Hindlimb muscle (tissue), 1 donor: Measurements from ENCODE around the gene CAMK2B. TPM values are rescaled to one million over a fixed set of nuclear protein-coding genes. Genes with fewer than 3 reads are reported as not detected.
A peak's percentile ranks its signal among the peaks of the same experiment; 100 is the strongest.

Experiments
- DNase-seq: peaks from one replicate; pipeline ENCODE4 v3.0.0-alpha.2; 2013
- polyA plus RNA-seq: library from polyadenylated mRNA; unstranded; fragments of 120-200 nt; gene quantifications from one replicate; pipeline ENCODE4 v1.2.1, GENCODE V29; 2013; ENCODE audit not compliant: insufficient read length

Gene CAMK2B
- polyA plus RNA-seq, 1 donor = 17.7 TPM

- DNase-seq = no peak
Measured at GRCh38 chr7:44286618-44287487, 38.5 kb downstream of the CAMK2B start.

DNA sequence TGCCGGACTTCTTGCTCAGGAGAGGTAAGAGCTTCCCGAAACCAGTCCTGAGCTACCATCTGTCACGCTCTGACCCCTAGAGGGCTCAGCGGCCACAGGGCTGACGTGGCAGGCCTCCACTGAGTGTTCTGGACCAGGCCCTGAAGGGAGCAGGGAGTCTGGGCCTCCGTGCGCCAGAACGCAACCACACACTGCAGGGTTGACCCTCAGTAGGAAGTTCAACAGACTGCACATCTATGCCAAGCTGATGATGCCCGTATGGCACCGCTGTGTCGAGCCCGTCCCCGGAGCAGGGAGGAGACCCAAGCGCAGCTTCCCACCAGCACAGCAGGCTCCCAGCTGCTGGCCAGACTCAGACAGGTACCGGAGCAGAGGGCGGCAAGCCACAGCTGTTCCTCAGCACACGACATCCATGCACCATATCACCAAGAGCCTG is 39.2 kb downstream of the CAMK2B start:
- no peak for DNase-seq

DNA sequence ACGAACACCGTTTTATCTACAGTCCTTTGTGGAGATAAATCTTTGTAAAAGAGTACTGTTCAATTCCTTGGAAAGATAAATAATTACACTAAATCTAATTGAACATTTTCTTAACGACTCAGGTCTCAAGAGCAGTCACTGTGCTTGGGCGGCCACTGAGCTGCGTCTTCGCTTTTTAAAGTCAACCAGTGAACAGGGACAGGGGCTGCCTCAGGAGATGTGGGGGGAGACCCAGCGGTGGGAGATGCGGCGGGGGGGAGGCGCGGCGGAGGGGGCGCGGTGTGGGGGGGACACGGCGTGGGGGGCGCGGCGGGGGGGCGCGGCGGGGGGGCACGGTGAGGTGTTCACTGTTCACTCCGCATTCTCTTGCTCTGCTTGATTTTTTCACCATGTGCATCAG is 39.8 kb downstream of the CAMK2B start:
- DNase-seq = no peak

DNA sequence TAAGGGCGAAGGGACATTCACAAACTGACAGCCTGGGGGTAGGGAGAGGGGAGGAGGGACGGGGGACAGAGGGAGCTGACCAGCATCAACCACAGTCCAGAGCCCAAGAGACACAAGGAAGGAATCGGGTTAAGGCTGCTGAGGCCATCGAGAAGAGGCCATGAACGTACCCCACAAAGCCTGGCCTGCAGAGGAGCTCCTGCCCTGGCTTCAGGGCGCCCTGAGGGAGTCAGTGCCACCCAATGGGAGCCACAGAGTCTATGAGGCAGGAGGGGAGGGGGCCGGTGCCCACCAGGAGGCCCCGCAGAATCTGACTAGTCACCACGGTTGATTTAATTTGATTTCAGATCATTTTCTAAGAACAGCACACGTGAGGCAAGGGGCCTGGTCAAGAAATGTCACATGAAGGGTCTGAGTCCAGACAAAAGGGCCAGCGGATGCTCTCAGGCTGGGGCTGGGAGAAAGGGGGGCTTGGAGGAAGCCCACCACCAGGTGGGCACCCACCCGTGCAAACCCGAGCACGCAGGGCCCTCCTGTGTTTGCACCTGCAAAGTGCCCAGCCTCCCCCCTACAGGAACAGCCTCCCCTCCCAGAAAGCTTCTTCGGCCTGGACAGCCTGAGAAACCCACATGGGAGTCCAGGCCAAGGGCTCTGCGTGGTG is 40.4 kb downstream of the CAMK2B start:
- no peak for DNase-seq

- no peak for DNase-seq
Measured at GRCh38 chr7:44284216-44284615, 41.2 kb downstream of the CAMK2B start.

- DNase-seq = no peak
Measured at GRCh38 chr7:44283381-44284211, 41.8 kb downstream of the CAMK2B start.

DNA sequence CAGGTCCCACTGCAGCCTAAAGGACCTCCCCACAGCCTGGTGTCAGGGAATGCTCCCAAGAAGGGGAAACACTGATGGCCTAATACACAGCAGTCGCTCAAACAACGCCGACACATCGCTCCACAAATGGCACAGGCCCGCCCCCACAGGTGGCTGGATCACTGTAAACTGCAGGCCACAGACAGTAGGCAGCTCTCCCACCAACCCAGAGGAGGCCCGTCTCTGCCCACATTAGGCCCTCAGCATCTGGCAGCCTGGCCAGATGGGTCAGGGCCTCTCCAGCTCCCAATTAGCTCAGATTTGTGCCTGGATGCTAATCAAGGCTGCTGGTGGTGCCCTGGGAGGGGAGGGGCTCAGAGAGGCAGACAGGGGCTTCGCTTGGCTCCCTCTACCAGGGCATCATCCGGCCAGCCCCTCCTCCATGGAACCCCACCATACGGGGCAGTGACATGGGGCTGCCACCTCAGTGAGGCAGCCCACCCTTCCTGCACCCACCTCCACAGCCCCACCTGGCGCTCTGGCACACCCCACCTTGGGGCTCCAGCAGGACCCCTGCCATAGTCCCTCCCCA is 42.7 kb downstream of the CAMK2B start:
- no peak for DNase-seq

- no peak for DNase-seq
Measured at GRCh38 chr7:44281811-44282600, 43.4 kb downstream of the CAMK2B start.

DNA sequence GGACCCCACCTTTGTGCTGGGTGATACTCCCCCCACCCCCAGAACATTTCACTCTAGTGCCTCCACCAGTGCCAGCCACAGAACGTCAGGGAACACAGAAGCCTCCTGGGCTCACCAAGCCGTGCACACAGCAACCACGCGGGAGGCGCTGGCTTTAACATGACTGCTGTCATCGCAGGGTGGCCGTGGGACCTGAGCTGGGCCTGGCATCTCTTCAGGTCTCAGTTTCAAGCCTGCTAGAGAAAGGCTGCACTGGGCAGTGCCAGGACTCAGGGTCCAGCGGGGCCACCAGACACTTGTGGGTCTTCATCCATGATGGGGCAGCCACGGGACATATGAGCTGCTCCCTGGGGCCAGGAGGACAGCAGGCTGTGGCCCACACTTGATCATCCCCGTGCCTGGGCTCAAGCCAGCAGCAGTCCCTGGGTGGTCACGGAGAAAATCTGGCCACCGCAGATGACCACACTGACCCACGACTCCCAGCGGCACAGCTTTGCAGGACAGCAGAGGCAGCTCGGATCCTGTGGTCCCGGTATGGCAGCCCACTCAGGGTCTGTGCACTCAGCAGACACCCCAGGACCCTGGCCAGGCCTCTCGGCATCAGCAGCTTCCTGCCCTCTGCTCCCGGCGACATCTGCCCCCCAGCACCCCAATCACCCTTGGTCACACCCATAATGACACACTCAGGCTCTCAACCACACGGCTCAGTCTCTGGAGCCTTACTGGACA is 44.2 kb downstream of the CAMK2B start:
- DNase-seq = no peak

DNA sequence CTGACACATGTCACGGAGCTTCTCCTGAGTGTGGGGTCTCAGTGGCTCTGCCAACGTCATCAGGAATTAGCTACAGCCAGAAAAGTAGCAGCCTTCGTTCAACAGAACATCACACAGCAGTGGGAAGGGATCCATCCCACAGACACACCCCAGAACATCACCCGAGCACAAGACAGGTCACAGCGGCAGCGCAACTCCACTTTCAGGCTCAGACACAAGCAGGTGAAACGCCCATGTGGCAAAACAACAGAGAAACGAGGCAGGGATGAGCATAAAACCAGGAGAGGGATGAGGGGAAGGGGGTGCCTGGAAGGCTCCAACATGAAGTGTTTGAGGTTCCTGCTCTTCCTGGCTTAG is 44.8 kb downstream of the CAMK2B start:
- no peak for DNase-seq

DNA sequence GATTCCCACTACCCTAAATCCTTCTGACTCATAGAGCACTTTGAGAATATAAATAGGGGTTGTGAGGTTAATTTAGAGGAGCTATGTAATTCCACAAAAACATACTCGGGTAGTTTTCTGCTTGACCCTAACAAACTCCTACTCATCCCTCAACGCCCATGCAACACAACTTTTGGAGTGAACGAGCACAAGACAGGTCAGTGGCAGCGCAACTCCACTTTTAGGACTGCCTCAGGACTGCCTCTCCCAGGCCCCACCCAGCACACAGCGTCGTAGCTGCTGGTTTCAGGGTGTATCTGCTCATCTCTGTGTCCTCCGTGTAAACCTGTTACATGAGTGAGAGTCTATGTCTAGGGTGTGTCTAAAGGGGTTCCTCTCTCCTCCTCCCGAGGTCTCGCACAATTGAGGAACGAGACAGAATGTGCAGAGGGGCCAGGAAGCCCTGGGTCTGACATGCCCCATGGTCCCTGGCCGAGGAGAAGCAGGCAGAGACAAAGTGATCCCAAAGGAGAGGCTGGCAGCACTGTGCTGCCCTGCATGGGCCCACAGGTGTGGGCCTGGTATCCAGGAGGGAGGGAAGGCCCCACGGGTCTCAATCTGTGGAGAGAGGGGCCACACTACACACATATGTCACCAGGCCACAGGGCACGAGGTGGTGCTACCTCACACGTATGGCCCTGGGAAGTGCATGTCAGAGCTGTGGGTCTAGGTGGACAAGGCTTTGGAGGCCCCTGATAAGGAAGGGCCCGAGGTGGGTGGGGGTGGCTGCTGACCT is 45.5 kb downstream of the CAMK2B start:
- DNase-seq = no peak

GRCh38 chr7:44279286-44279685 is 46.1 kb downstream of the CAMK2B start:
- DNase-seq = no peak

DNA sequence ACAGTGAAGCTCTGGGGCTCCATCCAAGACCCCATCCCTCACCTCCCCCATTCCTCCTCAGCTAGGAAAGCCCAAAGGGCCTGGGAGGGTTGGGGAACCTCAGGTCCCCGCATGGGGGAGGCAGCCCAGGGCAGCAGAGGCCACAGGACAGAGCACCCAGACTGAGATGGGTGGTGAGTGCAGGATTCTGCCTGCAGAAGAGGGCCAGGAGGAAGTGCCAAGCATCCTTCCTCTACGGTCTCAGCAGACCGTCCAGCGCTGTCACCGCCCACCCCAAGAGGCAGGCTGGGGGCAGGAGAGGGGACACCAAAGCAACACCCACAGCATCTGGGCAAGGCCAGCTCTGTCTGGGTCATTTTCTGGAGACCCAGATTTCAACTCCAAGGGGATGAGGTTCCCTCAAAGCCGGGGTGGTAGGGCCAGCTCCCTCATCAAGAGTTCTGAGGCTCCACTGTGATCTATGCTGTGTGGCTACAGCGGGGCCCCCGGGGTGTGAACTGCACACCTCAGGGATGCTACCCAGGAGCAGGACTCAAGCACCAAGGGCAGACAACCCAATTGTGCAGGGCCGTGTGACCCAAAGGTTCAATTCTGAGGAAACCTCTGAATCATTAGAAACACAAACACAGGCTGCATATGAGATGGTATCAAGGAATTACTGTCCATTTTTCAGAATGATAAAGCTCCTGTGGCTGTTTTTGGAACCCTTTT is 46.8 kb downstream of the CAMK2B start:
- DNase-seq = no peak

GRCh38 chr7:44277851-44278250 is 47.5 kb downstream of the CAMK2B start:
- no peak for DNase-seq

DNA sequence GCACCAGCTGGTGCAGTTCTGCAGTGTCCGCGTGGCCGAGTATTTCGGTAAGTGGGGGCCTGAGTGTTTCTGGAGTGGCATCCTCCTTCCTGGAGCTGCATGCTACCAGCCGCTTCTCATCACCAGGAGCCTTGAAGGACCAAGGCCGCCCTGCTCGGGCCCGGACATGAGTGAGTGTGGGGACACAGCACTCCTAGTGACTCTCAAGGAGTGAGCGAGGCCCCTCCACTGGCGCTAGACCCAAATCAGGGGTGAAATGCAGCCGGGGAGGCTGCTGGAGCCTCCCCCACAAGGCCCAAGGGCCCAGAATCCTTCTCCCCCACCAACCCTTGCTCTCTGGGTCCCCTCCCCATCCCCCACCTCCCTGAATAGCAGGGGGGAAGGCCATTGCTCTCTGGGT is 48.0 kb downstream of the CAMK2B start:
- DNase-seq = no peak

GRCh38 chr7:44276571-44277221 is 48.7 kb downstream of the CAMK2B start:
- no peak for DNase-seq

DNA sequence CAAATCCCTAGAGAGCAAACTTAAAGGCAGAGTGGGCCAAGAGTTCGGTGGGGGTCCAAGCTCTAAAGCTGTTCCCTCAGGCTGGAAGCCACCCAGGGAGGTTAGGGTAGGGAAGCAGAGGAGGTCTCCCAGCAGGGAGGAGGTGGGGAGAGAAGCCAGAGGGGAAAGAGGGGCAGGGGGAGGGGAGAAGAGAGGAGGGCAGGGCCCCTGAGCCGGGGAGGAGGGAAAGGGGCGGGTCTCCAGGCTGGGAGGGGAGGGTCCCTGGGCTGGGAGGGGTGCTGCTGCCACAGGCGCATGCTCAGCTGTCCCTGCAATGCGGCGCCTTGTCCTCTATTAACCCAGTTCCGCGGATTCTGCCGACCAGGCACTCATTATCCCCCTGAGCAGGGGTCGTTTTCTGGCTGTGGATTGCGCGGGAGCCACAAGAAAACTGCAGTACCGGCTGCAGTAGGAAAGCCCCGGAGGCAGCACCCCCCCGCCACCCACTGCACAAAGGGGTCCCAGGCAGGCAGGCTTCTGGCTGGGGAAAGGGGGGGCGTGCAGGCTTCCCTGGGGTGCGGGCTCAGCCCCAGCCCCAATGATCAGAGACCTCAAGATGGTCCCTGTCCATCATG is 49.3 kb downstream of the CAMK2B start:
- DNase-seq = peak; percentile 46

- DNase-seq = no peak
Measured at GRCh38 chr7:44275146-44275545, 50.2 kb downstream of the CAMK2B start.

DNA sequence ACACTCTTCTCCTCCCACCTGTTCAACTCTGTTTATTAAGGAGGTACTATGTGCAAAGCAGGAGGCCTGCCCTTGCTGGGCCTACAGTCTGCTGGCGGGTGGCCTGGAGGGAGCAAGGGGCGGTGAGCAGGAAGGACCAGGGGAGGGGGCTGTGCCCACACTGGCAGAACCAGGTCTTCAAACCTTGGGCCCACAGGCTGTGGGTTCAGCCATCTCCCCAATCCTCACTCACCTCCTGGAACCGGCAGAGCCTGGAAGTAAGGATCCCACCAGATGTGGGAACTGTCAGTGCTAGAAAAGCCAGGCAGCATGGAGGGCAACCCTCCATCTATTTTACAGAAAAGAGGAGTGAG is 50.8 kb downstream of the CAMK2B start:
- no peak for DNase-seq
